Neural cell (in vitro differentiated cells): ENCODE results near the gene PRRX2.

Experiments
- CTCF ChIP-seq: fragments of 450-650 bp; IDR thresholded peaks from 2 replicates; pipeline ENCODE4 v1.5.1; 2014; ENCODE audit warnings: antibody characterized with exemption, mild to moderate bottlenecking, moderate library complexity; ENCODE audit not compliant: poor library complexity, severe bottlenecking
- EP300 ChIP-seq: fragments of 450-650 bp; conservative IDR thresholded peaks from 2 replicates; pipeline ENCODE4 v1.6.1; 2014; ENCODE audit warnings: antibody characterized with exemption, mild to moderate bottlenecking, moderate library complexity; ENCODE audit not compliant: poor library complexity, severe bottlenecking
- EZH2 ChIP-seq: fragments of 200-600, 300-800 bp; shearing (Covaris generic), sonication (generic); IDR thresholded peaks from 2 replicates; pipeline ENCODE4 v1.6.1; 2014; ENCODE audit warnings: antibody characterized with exemption, low read length, borderline replicate concordance, mild to moderate bottlenecking; ENCODE audit not compliant: insufficient read depth, poor library complexity, severe bottlenecking
- POLR2AphosphoS5 ChIP-seq: IDR thresholded peaks from 2 replicates; pipeline ENCODE4 v1.6.1; 2012

GRCh38 chr9:129665389-129665775 lies at the start of gene PRRX2:
- TF ChIP-seq POLR2AphosphoS5 (no peak), EP300 (no peak), CTCF (no peak), EZH2 (no peak)
